Muscle layer of duodenum (tissue), 2 donors: ENCODE measurements around the gene OPN4.
"Not testable (repeated sequence)": the region's sequence is repeated elsewhere in the genome, so short reads cannot be mapped to it uniquely, and the experiment has no call there.

Experiments
- H3K27ac ChIP-seq: one replicate; pipeline ENCODE4 v1.7.0; 2013; ENCODE audit warnings: mild to moderate bottlenecking, low read length
- H3K27me3 ChIP-seq: one replicate; pipeline ENCODE4 v1.7.0; 2013; ENCODE audit warnings: low read depth, mild to moderate bottlenecking, control low read depth, low read length
- H3K36me3 ChIP-seq, 2 donors: one replicate each; pipeline ENCODE4 v1.7.0; 2013; ENCODE audit warnings: low read length in 2 of 2, control low read depth in 1 of 2, mild to moderate bottlenecking in 1 of 2; ENCODE audit not compliant: insufficient read depth in 2 of 2, control insufficient read depth in 1 of 2
- H3K4me1 ChIP-seq, 2 donors: one replicate each; pipeline ENCODE4 v1.7.0; 2013; ENCODE audit warnings: low read length in 2 of 2, mild to moderate bottlenecking in 2 of 2, control low read depth in 1 of 2, moderate library complexity in 1 of 2; ENCODE audit not compliant: insufficient read depth in 2 of 2, control insufficient read depth in 1 of 2
- H3K4me3 ChIP-seq, 2 donors: one replicate each; pipeline ENCODE4 v1.7.0; 2013; ENCODE audit warnings: low read length in 2 of 2, low read depth in 1 of 2, mild to moderate bottlenecking in 1 of 2
- H3K9me3 ChIP-seq, 2 donors: one replicate each; pipeline ENCODE4 v1.7.0; 2013; ENCODE audit warnings: low read length in 2 of 2, control low read depth in 1 of 2, mild to moderate bottlenecking in 1 of 2; ENCODE audit not compliant: control insufficient read depth in 1 of 2
- donor health status: healthy.

The OPN4 gene

GRCh38 chr10:86632951-86633350 is 21.4 kb upstream of the OPN4 start:
- H3K4me1 ChIP-seq: peaks cover 0 to 14% of the 10 kb centered on the region in 2 donors
- no peak overlapping the region for H3K4me3 ChIP-seq
- H3K9me3 ChIP-seq: no peaks in the 10 kb centered on the region
- H3K36me3 ChIP-seq: no peaks in the 10 kb centered on the region
- H3K27me3 ChIP-seq: peaks cover 4% of the 10 kb centered on the region
- H3K27ac ChIP-seq: no peak overlapping the region

GRCh38 chr10:86635402-86635801 is 18.9 kb upstream of the OPN4 start:
- no peak overlapping the region for H3K4me3 ChIP-seq
- H3K9me3 ChIP-seq: no peaks in the 10 kb centered on the region
- H3K27me3 ChIP-seq: peaks cover 4% of the 10 kb centered on the region
- H3K27ac ChIP-seq: no peak overlapping the region
- H3K4me1 ChIP-seq: peaks cover 0 to 8% of the 10 kb centered on the region in 2 donors
- no peaks in the 10 kb centered on the region for H3K36me3 ChIP-seq

GRCh38 chr10:86636311-86636710 is 18.0 kb upstream of the OPN4 start:
- Histone ChIP-seq H3K9me3 (no peaks in the 10 kb centered on the region), H3K4me3 (no peak overlapping the region), H3K27me3 (peaks cover under 1% of the 10 kb centered on the region), H3K27ac (no peak overlapping the region), H3K4me1 (peaks cover 0 to 7% of the 10 kb centered on the region in 2 donors), H3K36me3 (no peaks in the 10 kb centered on the region)

- Histone ChIP-seq H3K36me3 (no peaks in the 10 kb centered on the region), H3K4me3 (no peak overlapping the region), H3K9me3 (no peaks in the 10 kb centered on the region), H3K27me3 (no peaks in the 10 kb centered on the region), H3K27ac (no peak overlapping the region), H3K4me1 (no peaks in the 10 kb centered on the region)
Observed at GRCh38 chr10:86642021-86642420, 12.3 kb upstream of the OPN4 start.

- Histone ChIP-seq H3K36me3 (no peaks in the 10 kb centered on the region), H3K4me1 (no peaks in the 10 kb centered on the region), H3K27me3 (no peaks in the 10 kb centered on the region), H3K9me3 (no peaks in the 10 kb centered on the region), H3K4me3 (no peak overlapping the region), H3K27ac (no peak overlapping the region)
Observed at GRCh38 chr10:86642499-86642898, 11.8 kb upstream of the OPN4 start.

- no peaks in the 10 kb centered on the region for H3K36me3 ChIP-seq
- H3K27me3 ChIP-seq: no peaks in the 10 kb centered on the region
- H3K4me3 ChIP-seq: no peak overlapping the region
- H3K4me1 ChIP-seq: peaks cover 5 to 8% of the 10 kb centered on the region in 2 donors
- H3K27ac ChIP-seq: no peak overlapping the region
- no peaks in the 10 kb centered on the region for H3K9me3 ChIP-seq
Observed at GRCh38 chr10:86644152-86644793, 10.1 kb upstream of the OPN4 start.

GRCh38 chr10:86644794-86645445 is 9.4 kb upstream of the OPN4 start:
- H3K4me3 ChIP-seq: no peak overlapping the region
- no peaks in the 10 kb centered on the region for H3K9me3 ChIP-seq
- no peak overlapping the region for H3K27ac ChIP-seq
- H3K36me3 ChIP-seq: no peaks in the 10 kb centered on the region
- peaks cover 5 to 14% of the 10 kb centered on the region in 2 donors for H3K4me1 ChIP-seq
- no peaks in the 10 kb centered on the region for H3K27me3 ChIP-seq

GRCh38 chr10:86645621-86646165 is 8.7 kb upstream of the OPN4 start:
- H3K9me3 ChIP-seq, H3K27ac ChIP-seq, H3K27me3 ChIP-seq, H3K4me3 ChIP-seq, H3K36me3 ChIP-seq: not testable (repeated sequence)
- peaks cover 5 to 14% of the 10 kb centered on the region in 2 donors for H3K4me1 ChIP-seq

GRCh38 chr10:86646532-86646931 is 7.8 kb upstream of the OPN4 start:
- no peaks in the 10 kb centered on the region for H3K27me3 ChIP-seq
- no peaks in the 10 kb centered on the region for H3K36me3 ChIP-seq
- H3K4me3 ChIP-seq: no peak overlapping the region
- H3K4me1 ChIP-seq: peaks cover 5 to 14% of the 10 kb centered on the region in 2 donors
- H3K27ac ChIP-seq: no peak overlapping the region
- H3K9me3 ChIP-seq: no peaks in the 10 kb centered on the region

- Histone ChIP-seq H3K36me3 (no peaks in the 10 kb centered on the region), H3K27me3 (no peaks in the 10 kb centered on the region), H3K4me3 (no peak overlapping the region), H3K27ac (no peak overlapping the region), H3K9me3 (no peaks in the 10 kb centered on the region), H3K4me1 (peaks cover 5 to 14% of the 10 kb centered on the region in 2 donors)
Observed at GRCh38 chr10:86646933-86647332, 7.4 kb upstream of the OPN4 start.

GRCh38 chr10:86647773-86648703 is 6.3 kb upstream of the OPN4 start:
- H3K27ac ChIP-seq: no peak overlapping the region
- H3K4me1 ChIP-seq: peaks cover 5 to 14% of the 10 kb centered on the region in 2 donors
- no peaks in the 10 kb centered on the region for H3K9me3 ChIP-seq
- no peak overlapping the region for H3K4me3 ChIP-seq
- no peaks in the 10 kb centered on the region for H3K36me3 ChIP-seq
- H3K27me3 ChIP-seq: no peaks in the 10 kb centered on the region
